HEK293 (cell line): ENCODE data around the gene SMTNL2.
A peak's percentile ranks its signal among the peaks of the same experiment; 100 is the strongest.

Experiments used
- EGR2 ChIP-seq: fragments of 450-650 bp; formaldehyde crosslinking; IDR thresholded peaks from 2 replicates; pipeline ENCODE4 v1.5.1; 2016; ENCODE audit warnings: low read depth, missing biosample characterization, missing genetic modification characterization
- GFI1B ChIP-seq: fragments of 450-650 bp; formaldehyde crosslinking; IDR thresholded peaks from 2 replicates; pipeline ENCODE4 v1.5.1; 2016; ENCODE audit warnings: missing biosample characterization, missing genetic modification characterization
- KLF9 ChIP-seq: fragments of 450-650 bp; formaldehyde crosslinking; IDR thresholded peaks from 2 replicates; pipeline ENCODE4 v1.5.1; 2016; ENCODE audit warnings: missing biosample characterization, missing genetic modification characterization, low read depth
- MYNN ChIP-seq: fragments of 450-650 bp; formaldehyde crosslinking; IDR thresholded peaks from 2 replicates; pipeline ENCODE4 v1.5.1; 2016; ENCODE audit warnings: missing biosample characterization, missing genetic modification characterization, borderline replicate concordance
- PBX3 ChIP-seq: sonication (generic); formaldehyde crosslinking; IDR thresholded peaks from 2 replicates; pipeline ENCODE4 v1.8.1; 2022; ENCODE audit warnings: mild to moderate bottlenecking, moderate library complexity, missing genetic modification reagents
- TCF7L2 ChIP-seq: IDR thresholded peaks from 2 replicates; pipeline ENCODE4 v1.6.1; 2011; ENCODE audit warnings: low read depth, mild to moderate bottlenecking, inconsistent platforms, low read length, moderate library complexity, borderline replicate concordance
- TSHZ1 ChIP-seq: fragments of 450-650 bp; formaldehyde crosslinking; IDR thresholded peaks from 2 replicates; pipeline ENCODE4 v1.5.1; 2016; ENCODE audit warnings: missing biosample characterization, missing genetic modification characterization, borderline replicate concordance
- WT1 ChIP-seq: fragments of 450-650 bp; formaldehyde crosslinking; IDR thresholded peaks from 2 replicates; pipeline ENCODE4 v1.5.1; 2016; ENCODE audit warnings: missing biosample characterization, missing genetic modification characterization
- ZBTB20 ChIP-seq: fragments of 450-650 bp; formaldehyde crosslinking; IDR thresholded peaks from 2 replicates; pipeline ENCODE4 v1.5.1; 2016; ENCODE audit warnings: missing biosample characterization, missing genetic modification characterization
- ZEB2 ChIP-seq: fragments of 450-650 bp; formaldehyde crosslinking; IDR thresholded peaks from 2 replicates; pipeline ENCODE4 v1.5.1; 2016; ENCODE audit warnings: missing biosample characterization, missing genetic modification characterization
- ZFHX2 ChIP-seq: fragments of 450-650 bp; formaldehyde crosslinking; conservative IDR thresholded peaks from 2 replicates; pipeline ENCODE4 v1.5.1; 2016; ENCODE audit warnings: missing biosample characterization, missing genetic modification characterization
- ZNF132 ChIP-seq: fragments of 450-650 bp; formaldehyde crosslinking; IDR thresholded peaks from 2 replicates; pipeline ENCODE4 v1.5.1; 2017; ENCODE audit warnings: missing biosample characterization, missing genetic modification characterization, borderline replicate concordance
- ZNF274 ChIP-seq, 2 experiments: fragments of 200-500 bp in 1 of 2; fragments of 450-650 bp in 1 of 2; sonication (Bioruptor generic) in 1 of 2; formaldehyde crosslinking in 1 of 2; IDR thresholded peaks; 2 replicates each; pipeline versions ENCODE4 v1.5.1 to v1.6.1; 2014 to 2016; ENCODE audit warnings: borderline replicate concordance in 1 of 2, inconsistent platforms in 1 of 2, low read length in 1 of 2, missing biosample characterization in 1 of 2, missing genetic modification characterization in 1 of 2
- ZNF280C ChIP-seq: fragments of 450-650 bp; formaldehyde crosslinking; IDR thresholded peaks from 2 replicates; pipeline ENCODE4 v1.5.1; 2016; ENCODE audit warnings: missing biosample characterization, missing genetic modification characterization
- ZNF354C ChIP-seq: fragments of 450-650 bp; formaldehyde crosslinking; IDR thresholded peaks from 2 replicates; pipeline ENCODE4 v1.5.1; 2016; ENCODE audit warnings: missing biosample characterization, missing genetic modification characterization, low read depth, borderline replicate concordance
- ZNF48 ChIP-seq: fragments of 450-650 bp; formaldehyde crosslinking; IDR thresholded peaks from 2 replicates; pipeline ENCODE4 v1.5.1; 2016; ENCODE audit warnings: missing biosample characterization, missing genetic modification characterization
- ZNF529 ChIP-seq: fragments of 450-650 bp; formaldehyde crosslinking; IDR thresholded peaks from 2 replicates; pipeline ENCODE4 v1.5.1; 2017; ENCODE audit warnings: missing genetic modification characterization, missing biosample characterization; ENCODE audit not compliant: insufficient replicate concordance
- ZNF544 ChIP-seq: fragments of 450-650 bp; formaldehyde crosslinking; IDR thresholded peaks from 2 replicates; pipeline ENCODE4 v1.5.0; 2017; ENCODE audit warnings: missing biosample characterization, missing genetic modification characterization
- ZNF549 ChIP-seq: fragments of 450-650 bp; IDR thresholded peaks from 2 replicates; pipeline ENCODE4 v1.5.1; 2018; ENCODE audit warnings: missing biosample characterization, missing genetic modification characterization, mild to moderate bottlenecking, inconsistent platforms, moderate library complexity
- ZNF561 ChIP-seq: fragments of 450-650 bp; IDR thresholded peaks from 2 replicates; pipeline ENCODE4 v1.5.1; 2018; ENCODE audit warnings: missing biosample characterization, missing genetic modification characterization, borderline replicate concordance
- ZNF585B ChIP-seq: fragments of 450-650 bp; formaldehyde crosslinking; IDR thresholded peaks from 2 replicates; pipeline ENCODE4 v1.5.1; 2016; ENCODE audit warnings: missing biosample characterization, missing genetic modification characterization
- ZNF624 ChIP-seq: fragments of 450-650 bp; formaldehyde crosslinking; IDR thresholded peaks from 2 replicates; pipeline ENCODE4 v1.5.1; 2017; ENCODE audit warnings: missing biosample characterization, missing genetic modification characterization
- ZNF629 ChIP-seq: fragments of 450-650 bp; formaldehyde crosslinking; IDR thresholded peaks from 2 replicates; pipeline ENCODE4 v1.5.1; 2017; ENCODE audit warnings: missing biosample characterization, missing genetic modification characterization
- ZNF645 ChIP-seq: fragments of 450-650 bp; formaldehyde crosslinking; IDR thresholded peaks from 2 replicates; pipeline ENCODE4; 2016; ENCODE audit warnings: missing biosample characterization, missing genetic modification characterization
- ZNF654 ChIP-seq: fragments of 450-650 bp; formaldehyde crosslinking; IDR thresholded peaks from 2 replicates; pipeline ENCODE4 v1.5.1; 2016; ENCODE audit warnings: low read depth, missing biosample characterization, missing genetic modification characterization
- ZNF677 ChIP-seq: fragments of 450-650 bp; IDR thresholded peaks from 2 replicates; pipeline ENCODE4 v1.5.0; 2018; ENCODE audit warnings: missing biosample characterization, mild to moderate bottlenecking, missing genetic modification characterization, moderate library complexity
- ZNF701 ChIP-seq: fragments of 450-650 bp; formaldehyde crosslinking; IDR thresholded peaks from 2 replicates; pipeline ENCODE4 v1.5.1; 2016; ENCODE audit warnings: missing biosample characterization, missing genetic modification characterization
- ZNF707 ChIP-seq: fragments of 450-650 bp; formaldehyde crosslinking; IDR thresholded peaks from 2 replicates; pipeline ENCODE4 v1.5.1; 2016; ENCODE audit warnings: missing biosample characterization, missing genetic modification characterization
- ZNF785 ChIP-seq: fragments of 450-650 bp; formaldehyde crosslinking; IDR thresholded peaks from 2 replicates; pipeline ENCODE4 v1.5.1; 2016; ENCODE audit warnings: missing biosample characterization, missing genetic modification characterization
- ZSCAN5A ChIP-seq: fragments of 450-650 bp; formaldehyde crosslinking; IDR thresholded peaks from 2 replicates; pipeline ENCODE4 v1.5.1; 2016; ENCODE audit warnings: missing biosample characterization, missing genetic modification characterization
- ZXDB ChIP-seq: fragments of 450-650 bp; formaldehyde crosslinking; IDR thresholded peaks from 2 replicates; pipeline ENCODE4 v1.5.1; 2016; ENCODE audit warnings: missing biosample characterization, missing genetic modification characterization

The SMTNL2 gene

GRCh38 chr17:4599505-4600281 lies 15.4 kb downstream of the SMTNL2 start (continued):
- TF ChIP-seq ZEB2 (tag by site-specific recombination): peak; percentile 67; the same call in 1 of the 2 replicates
- TF ChIP-seq ZXDB: no peak
- TF ChIP-seq ZNF132: no peak
- TF ChIP-seq ZNF549 (tag by site-specific recombination): no peak
- TF ChIP-seq ZNF707 (tag by site-specific recombination): no peak
- TF ChIP-seq ZNF624 (tag by site-specific recombination): no peak
- no peak for TF ChIP-seq ZNF280C (tag by site-specific recombination)
- no peak for TF ChIP-seq ZNF701 (tag by site-specific recombination)
- no peak for TF ChIP-seq ZNF354C
- no peak for TF ChIP-seq ZNF677 (tag by site-specific recombination)
- 0 out of 2 replicates have a peak, but pooled peaks have one; percentile 27 for TF ChIP-seq PBX3
- TF ChIP-seq ZNF529 (tag by site-specific recombination): no peak
- TF ChIP-seq ZNF629: no peak
- TF ChIP-seq ZNF785: no peak
- peak; percentile 45 for TF ChIP-seq KLF9 (tag by site-specific recombination)
- no peak for TF ChIP-seq ZNF585B (tag by site-specific recombination)
- no peak for TF ChIP-seq GFI1B (tag by site-specific recombination)
- TF ChIP-seq WT1 (tag by site-specific recombination): peak; percentile 85
- no peak for TF ChIP-seq TCF7L2
- TF ChIP-seq ZFHX2: 0 out of 2 replicates have a peak, but pooled peaks have one; percentile 26
- no peak for TF ChIP-seq ZNF544
- no peak for TF ChIP-seq ZNF274 (IDR thresholded peaks at IDR 0.05; ENCODE audit: low read length)
- no peak for TF ChIP-seq ZNF274 (tag by site-specific recombination; IDR thresholded peaks at IDR 0.05; ENCODE audit: borderline replicate concordance)
- peak; percentile 14; the same call in 1 of the 2 replicates for TF ChIP-seq ZBTB20
- TF ChIP-seq EGR2 (tag by site-specific recombination): peak; percentile 41; the same call in 1 of the 2 replicates
- 0 out of 2 replicates have a peak, but pooled peaks have one; percentile 13 for TF ChIP-seq ZNF561 (tag by site-specific recombination)
- TF ChIP-seq ZNF654 (tag by site-specific recombination): no peak
- no peak for TF ChIP-seq MYNN (tag by site-specific recombination)
- TF ChIP-seq ZNF645: no peak
- no peak for TF ChIP-seq ZSCAN5A
- no peak for TF ChIP-seq TSHZ1 (tag by site-specific recombination)
- TF ChIP-seq ZNF48: no peak
